NCI-H460 (cell line): Measurements from ENCODE around the gene TMEM179. TPM values are rescaled to one million over a fixed set of nuclear protein-coding genes. Genes with fewer than 3 reads are reported as not detected.
"Not testable (repeated sequence)": the region's sequence is repeated elsewhere in the genome, so short reads cannot be mapped to it uniquely, and the experiment has no call there.

Source experiments
- DNase-seq: peaks from one replicate; pipeline ENCODE4 v3.0.0-alpha.2; 2016; ENCODE audit warnings: low read depth; ENCODE audit errors: extremely low read depth
- polyA plus RNA-seq: library from polyadenylated mRNA; depleted of rRNA; stranded (reverse); fragments of >200 nt; gene quantifications from 2 replicates; pipeline ENCODE4 v1.2.3, GENCODE V29; 2014; cell fraction: nucleus; rRNA removed
- total RNA-seq: library from RNA; depleted of rRNA; stranded (reverse); fragments of >200 nt; shearing (Covaris generic); gene quantifications from 2 replicates; pipeline ENCODE4 v1.2.3, GENCODE V29; 2014; rRNA removed

The TMEM179 gene
- 3.7 and 3.8 TPM in 2 replicates for total RNA-seq
- 20.9 and 24.4 TPM in 2 replicates for polyA plus RNA-seq

DNA sequence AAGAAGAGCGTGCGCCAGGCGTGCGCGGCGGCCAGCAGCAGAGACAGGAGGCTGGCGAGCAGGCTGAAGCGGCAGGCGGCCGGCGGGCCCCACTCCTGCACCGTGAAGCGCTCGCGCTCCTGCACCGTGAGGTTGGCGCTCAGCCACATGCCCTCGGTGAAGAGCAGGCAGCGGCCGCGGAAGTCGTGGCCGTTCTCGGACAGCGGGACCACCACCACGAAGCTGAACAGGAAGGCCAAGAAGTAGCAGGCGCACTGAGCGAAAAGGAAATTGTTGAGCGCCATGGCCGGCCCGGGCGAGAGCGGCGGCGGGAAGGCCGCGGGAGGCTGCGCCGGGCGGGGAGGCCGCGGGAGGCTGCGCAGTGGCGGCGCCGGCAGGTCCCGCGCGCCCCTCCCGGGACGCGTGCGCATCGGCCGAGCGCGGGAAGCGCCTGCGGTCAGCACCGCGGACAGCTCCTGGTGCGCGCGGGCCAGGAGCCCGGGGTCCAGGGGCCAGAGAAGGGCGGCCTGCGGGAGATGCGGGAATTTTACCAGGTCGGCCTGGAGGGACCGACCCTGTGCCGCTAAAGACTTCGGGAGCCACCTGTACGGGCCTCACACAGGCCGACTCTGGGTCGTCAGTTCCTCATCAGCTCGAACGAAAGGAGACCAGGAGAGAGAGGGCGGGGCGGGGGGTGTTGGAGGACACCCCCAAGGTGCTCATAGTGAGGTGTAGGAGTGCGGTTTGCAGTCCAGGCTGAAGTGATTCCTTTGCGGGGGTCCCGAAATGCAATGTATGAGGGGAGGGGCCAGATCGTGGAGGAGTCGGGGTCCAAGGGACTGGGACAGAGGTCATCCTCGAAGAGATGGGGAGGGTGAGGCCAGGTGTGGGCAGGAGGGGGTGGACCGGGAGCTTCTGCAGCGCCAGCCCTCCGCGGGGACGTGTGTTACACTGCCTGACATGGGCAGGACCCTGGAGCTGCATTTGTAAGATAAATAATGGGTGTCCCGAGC is at the start of gene TMEM179:
Gene TMEM179, minus strand, starts transcription at position 315 of the 992 bp plus-strand sequence. Its CDS starts 31 bp downstream, at position 284.
- peak; percentile 50 for DNase-seq

DNA sequence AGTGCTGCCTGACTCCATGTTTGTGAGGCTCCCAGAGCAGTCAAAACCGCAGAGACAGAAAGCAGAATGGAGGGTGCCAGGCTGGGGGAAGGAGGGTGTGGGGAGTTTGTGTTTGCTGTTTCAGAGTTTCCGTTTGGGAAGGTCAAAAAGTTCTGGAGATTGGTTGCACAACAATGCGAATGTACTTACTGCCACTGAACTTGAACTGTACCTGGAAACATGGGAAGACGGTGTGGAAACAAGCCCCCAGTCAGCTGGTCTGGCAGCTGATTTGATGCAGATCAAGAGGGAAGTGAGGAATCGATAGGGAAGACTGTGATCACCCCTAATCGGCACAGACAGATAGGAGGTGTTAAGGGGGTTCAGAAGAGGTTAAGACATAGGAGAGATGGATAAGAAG is 49.5 kb upstream of the TMEM179 start:
- DNase-seq: no peak

DNA sequence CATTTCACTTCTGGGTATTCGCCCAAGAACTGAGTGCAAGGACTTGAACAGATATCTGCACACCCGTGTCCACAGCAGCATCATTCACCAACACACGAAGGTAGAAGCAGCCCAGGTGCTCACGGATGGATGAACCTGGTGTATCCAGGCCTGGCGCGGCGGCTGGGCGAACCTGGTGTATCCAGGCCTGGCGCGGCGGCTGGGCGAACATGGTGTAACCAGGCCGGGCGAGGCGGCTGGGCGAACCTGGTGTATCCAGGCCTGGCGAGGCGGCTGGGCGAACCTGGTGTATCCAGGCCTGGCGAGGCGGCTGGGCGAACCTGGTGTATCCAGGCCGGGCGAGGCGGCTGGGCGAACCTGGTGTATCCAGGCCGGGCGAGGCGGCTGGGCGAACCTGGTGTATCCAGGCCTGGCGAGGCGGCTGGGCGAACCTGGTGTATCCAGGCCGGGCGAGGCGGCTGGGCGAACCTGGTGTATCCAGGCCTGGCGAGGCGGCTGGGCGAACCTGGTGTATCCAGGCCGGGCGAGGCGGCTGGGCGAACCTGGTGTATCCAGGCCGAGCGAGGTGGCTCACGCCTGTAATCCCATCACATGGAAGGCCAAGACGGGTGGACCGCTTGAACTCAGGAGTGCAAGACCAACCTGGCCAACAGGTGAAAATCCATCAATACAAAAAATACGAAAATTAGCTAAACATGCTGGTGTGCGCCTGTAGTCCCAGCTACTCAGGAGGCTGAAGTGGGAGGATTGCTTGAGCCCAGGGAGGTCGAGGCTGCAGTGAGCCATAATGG is 48.8 kb upstream of the TMEM179 start:
- DNase-seq: not testable (repeated sequence)

DNA sequence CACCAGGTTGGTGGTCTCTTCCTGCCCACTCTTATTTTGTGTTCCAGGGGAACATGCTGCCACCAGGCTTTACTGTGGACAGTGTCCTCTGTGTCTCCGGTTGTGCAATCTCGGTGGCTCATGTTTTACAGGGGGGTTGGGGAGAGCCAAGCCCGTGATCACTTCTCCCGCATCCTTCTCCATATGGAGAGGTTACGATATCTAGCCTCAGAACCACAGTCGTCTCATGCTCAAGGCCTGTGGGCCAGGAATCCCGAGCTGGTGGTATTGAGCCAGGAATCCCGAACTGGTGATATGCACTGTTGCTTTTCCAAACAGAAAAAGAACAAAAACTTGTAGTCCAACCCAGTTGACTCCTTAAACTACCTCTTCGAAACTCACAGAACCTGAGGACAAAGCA is 47.8 kb upstream of the TMEM179 start:
- DNase-seq: no peak

DNA sequence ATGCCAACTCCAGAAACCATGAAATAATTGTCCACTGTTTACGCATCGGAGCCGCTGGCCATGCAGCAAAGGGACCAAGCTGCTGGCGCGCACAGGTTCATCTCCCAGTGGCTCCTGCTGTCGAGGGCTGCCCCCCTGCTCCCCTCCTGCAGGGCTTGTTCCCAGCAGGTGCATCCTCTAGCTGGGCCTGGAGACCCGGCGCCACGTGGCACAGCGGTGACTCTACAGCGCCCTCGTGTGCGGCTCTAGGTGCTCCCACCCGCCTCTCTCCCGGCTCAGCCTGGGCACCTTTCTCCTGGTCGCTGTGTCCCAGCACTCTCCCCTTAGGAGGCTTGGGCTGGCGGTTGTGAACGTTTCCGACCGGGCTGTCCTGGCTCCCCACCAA is 47.3 kb upstream of the TMEM179 start:
- no peak for DNase-seq

DNA sequence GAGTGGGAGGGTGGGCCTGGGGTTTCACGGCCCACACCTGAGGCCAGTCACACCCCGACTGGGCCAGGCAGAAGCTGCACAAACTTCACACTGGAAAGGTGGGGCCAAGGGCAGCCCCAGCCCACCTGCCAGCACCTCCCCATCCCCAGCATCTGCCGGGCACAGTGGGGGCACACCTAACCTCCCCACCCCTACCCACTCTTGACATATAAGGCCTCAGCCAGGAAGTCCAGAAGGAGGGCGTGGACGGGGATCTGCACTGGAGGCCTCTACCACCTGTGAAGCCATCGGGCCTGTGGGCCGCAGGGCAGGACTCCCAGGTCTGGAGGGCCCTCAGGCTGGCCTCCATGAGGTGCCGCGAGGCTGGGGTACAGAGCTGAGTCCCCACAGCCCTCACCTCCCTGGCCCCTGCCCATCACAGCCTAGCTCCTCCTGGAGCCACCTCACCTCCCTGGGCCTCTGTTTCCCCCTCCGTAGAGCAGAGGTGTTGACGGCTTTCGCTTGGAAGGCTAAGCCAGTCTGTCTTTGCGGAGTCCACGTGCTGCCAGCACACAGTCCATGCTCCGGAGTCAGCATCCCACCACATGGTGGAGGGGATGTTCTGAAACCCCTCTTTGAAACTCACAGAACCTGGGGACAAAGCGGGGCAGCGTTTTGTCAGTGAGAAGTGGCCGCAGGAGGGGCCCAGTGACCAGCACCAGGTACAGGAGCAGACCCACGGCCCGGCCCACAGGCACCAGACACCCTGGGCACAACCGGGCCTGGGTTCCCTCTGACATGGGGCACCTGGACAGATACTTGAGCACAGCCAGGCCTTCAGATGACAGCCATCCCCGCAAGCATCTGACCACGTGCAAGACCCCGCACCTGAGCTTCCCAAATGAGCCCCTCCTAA is 46.7 kb upstream of the TMEM179 start:
- DNase-seq: no peak

DNA sequence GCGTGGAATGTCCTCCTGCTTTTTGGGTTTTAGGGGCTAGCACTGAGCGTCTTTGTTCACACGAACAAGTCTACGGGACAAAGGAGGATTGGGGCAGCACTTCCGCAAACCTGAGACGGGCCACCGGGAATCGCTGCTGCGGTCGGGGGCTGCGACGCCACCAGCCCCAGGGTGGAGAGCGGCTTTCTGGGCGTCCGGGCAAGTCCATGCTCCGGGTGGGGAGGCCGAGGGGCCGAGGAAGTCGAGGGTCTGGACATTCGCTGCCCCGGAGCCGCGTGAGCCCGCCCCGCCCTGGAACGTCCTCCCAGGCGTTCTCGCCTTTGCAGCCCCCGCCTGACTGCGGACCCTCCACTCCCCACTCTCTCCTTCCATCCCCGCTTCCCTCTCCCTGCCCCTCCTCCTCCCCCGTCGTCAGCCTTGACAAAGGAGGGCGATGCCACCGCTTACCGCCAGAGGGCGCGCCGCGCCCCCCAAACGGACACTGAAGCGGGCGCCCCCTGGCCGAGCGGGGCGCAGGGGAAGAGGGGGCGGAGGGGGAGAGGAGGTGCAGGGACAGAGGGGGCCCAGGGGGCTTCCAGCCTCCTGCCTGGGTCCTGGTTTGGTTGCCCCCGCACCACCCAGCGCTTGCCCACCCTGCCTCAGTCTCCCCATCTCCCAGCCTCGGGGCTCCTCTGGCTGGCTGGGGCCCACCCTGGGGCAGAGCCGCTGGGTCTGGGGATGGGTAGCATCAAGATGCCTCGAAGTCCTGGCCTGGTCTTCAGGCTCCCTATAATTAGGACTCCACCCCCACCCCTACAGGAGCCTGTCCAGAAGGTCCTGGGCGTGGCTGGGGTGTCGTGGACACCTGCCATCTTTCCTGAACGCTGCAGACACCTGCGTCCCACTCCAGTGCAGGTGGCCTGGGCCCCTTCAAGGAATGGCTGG is 45.7 kb upstream of the TMEM179 start:
- DNase-seq: peak; percentile 49

DNA sequence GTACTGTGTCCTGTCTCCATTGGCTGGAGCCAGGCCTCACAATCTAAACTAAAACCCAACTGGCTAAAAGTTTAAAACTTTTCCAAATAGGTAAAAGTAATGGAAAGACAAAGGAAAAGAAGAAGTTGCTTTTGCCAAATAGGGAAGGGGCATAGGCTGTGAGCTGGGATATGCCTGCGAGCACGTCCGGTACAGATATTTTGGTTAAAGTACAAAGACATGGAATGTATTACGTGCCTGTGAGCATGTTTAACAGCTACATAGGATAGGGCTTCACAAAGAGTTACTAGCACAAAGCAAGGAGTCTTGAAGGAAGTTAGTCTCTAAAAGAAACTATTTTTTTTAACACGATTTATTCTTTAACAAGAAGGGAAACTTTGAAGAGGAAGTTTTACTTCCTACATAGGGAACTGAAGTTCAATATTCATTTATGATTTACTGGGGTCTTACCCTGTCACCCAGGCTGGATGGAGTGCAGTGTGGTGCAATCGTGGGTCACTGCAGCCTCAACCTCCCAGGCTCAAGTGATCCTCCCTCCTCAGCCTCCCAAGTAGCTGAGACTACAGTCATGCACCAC is 43.0 kb upstream of the TMEM179 start:
- no peak for DNase-seq

DNA sequence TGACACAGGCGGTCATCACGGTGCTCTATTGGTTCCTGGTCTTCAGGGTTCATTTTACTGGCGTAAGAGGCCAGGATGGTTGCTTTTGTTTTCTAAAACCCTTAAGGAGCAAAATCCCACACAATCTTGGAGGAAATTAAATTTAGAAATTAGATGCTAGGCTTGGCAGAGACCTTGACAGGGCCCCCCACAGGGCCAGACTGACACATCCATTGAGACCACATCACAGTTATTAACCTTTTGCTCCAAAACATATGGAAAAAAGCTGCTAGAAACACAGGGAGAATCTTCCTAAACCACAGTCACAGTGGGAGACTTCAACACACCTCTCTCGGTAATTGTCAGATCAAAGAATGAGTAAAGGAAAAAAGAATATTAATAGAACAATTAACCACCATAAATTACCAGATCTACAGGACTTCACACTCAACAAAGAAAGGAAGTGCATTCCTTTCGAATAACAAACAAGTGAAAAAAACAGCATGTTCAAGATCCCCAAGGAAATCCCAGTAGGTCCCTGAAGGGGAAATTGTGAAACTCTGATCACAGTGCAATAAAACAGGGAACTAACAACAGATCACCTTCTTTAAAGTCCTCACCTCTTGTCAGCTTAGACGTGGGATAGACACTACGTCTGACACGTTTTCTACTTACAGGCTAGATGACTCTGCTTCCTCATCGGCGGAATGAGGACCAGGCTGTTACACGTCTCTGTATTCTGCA is 40.2 kb upstream of the TMEM179 start:
- DNase-seq: no peak

DNA sequence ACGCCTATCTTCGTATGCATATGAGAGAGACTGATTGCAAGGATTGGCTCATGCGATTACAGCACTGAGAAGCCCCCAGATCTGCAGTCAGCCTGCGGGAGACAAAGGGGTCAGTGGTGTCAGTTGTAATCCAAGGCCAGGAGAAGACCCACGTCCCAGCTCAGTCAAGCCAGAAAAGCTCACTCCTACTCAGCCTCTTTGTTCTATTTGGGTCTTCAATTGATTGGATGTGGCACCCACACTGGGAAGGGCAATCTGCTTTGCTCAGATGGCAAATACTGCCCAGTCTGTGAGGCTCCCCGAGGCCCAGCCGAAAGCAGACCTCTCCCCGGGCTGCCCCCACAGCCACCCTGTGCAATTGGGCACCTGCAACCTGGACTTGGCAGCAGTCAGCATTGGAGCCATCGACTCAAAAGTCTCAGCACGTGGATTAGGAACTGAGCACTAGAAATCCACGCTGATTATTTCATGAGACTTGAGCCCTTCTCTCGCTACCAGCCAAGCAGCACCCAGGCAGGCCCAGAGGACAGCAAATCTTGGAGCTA is 39.6 kb upstream of the TMEM179 start:
- DNase-seq: no peak

DNA sequence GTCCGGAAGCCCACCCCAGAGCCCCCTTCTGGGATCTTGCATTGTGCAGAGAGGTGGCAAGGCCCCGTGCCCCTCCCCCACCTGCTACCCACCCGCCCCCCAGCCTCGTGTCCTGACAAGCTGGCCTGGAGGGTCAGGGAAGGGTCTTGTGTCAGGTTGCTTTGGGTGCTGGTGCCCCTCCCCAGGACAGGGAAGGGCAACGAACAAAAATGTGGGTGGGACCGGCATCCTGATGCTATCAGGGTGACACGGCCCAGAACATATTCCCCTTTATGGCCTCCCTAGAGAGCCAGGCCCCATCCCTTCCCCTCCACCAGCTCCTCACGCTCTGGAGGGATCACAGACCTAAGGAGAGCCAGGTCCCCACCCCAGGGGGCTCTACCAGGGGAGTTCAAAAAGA is 38.7 kb upstream of the TMEM179 start:
- no peak for DNase-seq

DNA sequence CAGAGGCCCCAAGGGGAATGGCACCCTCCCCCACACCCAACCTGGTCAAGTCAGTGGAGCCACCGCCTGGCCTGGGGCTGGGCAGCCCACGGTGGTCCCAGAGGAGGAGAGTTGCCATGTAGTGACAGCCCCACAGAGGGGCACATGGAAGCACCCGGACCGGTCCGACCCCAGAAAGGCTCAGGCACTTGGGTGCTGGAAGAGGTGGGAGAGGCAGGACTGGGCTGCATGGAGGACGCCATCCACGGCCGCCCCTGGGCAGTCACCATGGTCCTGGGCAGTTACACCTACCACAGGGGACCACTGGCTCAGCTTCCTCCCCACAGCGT is 37.9 kb upstream of the TMEM179 start:
- DNase-seq: no peak

DNA sequence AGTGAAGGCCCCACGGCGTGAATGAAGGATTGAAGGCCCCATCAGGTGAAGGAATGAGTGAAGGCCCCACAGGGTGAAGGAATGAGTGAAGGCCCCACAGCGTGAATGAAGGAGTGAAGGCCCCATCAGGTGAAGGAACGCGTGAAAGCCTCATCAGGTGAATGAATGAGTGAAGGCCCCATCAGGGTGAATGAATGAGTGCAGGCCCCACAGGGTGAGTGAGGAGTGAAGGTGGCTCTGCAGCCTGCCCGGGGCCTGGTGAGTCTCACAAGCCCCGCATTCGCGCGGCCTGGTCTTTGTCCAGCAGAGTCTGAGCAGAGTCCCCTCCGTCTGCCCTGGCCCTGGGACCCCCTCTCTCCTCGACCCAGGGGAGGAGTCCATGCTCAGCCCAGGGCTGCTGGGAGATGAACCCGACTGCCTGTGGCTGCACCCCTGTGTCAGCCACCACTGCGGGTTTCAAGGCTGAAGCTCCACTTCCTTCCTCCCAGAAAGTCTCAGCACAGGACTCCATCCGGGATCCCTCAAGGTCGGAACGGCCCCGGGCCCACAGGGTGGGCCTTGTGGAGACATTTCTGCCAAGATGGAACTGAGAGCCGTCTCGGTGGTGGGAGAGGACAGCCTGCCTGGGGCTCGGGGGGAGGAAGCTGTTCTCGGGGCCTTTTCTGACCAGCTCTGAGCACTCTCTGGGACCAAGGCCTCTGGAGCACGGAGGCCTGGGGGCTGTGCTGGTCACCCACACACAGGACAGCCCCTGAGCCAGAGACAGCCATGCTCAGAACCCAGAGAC is 37.4 kb upstream of the TMEM179 start:
- no peak for DNase-seq

DNA sequence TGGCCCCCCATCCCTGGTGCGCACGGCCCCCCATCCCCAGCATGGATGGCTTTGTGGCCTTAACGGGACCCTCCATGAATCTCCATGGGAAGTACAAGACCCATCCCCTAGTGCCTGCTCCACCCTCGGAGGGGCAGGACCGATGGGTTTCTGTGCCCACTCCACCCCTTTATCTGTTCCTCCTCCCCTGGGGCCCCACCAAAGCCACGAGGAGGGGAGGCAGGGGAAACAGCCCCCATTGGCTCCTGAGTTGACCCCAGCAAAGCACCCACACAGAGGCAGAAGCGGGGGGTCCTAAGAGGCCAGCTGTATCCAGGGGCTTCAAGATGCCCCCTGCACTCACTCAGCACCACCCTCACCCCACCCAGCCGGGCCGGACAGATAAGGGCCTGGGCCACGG is 36.1 kb upstream of the TMEM179 start:
- no peak for DNase-seq

DNA sequence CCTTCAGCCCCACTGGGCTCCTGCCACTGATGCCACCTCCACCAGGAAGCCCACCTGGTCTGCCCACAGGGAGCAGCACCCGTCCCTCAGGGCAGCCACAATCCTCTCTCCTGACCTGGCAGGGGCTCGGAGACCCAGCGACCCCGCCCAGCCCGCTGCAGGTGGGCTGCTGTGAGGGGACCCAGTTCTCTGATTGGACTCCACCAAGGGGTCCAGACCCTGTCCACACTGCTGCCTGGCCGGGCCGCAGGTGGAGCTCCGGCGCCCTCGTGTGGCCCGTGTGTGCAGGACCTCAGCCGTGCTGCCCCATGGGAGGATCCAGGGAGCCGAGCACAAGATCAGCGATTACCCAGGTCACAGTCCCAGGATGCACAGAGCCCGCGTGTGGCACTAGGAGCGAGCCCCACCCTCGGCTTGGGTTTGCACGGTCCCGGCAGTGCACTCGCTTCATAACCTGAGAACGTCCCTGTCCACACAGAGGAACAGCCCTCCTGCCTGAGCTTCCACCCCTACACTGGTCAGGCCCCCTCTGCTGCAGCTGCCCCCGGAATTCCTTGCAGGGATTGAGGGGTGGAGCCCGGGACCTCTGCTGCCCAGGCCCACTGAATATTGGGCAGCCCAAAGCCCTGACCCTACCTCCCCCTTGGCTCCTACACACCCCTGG is 35.4 kb upstream of the TMEM179 start:
- DNase-seq: peak; percentile 67

DNA sequence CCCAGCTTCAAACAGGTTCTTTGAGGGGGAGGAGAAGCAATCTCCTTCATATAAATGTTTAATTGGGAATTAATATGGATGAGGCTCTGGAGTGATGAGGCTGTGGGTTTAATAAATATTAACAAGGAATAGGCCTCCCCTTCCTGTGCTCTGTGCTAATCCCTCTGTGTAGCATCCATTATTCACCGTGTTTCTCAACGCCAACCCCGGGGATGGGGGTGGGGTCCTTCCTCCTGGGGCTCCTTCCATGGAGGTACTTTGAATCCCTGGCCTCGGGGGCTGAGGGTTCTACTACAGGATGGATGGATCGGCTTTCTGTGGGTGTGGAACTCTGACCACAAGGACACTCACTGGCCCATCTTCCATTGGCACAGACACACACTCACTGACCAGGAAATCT is 34.9 kb upstream of the TMEM179 start:
- DNase-seq: no peak

DNA sequence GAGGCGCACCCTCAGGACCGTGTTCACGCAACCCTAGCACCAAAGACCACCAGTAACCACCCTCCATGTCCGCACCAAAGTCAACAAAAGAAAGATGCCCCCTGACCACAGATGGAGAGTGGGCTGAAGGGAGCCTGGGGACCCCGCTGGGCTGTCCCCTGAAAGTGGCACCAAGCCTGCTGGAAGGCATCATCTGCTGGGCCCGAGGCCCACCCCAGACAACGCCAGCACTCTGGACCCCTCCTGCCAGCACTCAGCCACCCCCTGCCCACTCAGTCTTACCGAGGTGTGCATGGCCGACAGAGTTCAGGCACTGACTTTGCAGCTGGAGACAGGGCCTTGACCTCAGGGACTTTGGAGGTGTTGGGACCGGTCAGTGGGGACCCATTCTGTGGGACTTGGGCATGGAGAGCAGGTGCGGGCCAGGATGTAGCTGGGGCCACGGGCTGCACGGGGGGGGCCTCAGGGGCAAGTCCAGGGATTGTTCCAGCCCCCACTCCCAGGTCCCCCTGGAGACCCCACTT is 34.4 kb upstream of the TMEM179 start:
- no peak for DNase-seq
